NT2/D1 (cell line): ENCODE data around the gene PRPF40B.

ENCODE experiments used
- SUZ12 ChIP-seq: IDR thresholded peaks from 2 replicates; pipeline ENCODE4 v1.6.1; 2011; ENCODE audit not compliant: insufficient read length, insufficient read depth; ENCODE audit errors: extremely low read depth
- ZNF274 ChIP-seq: IDR thresholded peaks from 2 replicates; pipeline ENCODE4 v1.6.1; 2011; ENCODE audit warnings: mild to moderate bottlenecking, low read depth, low read length

- TF ChIP-seq ZNF274: no peak
- no peak for TF ChIP-seq SUZ12
Observed at GRCh38 chr12:49636979-49637755, 13.8 kb downstream of the PRPF40B start.
